Stimulated activated CD4-positive, alpha-beta T cell treated with anti-CD3 and anti-CD28 coated beads, Interleukin-12 subunit alpha, Interleukin-12 subunit beta, amount 100 ng/mL, for 48 hours (primary cell): Measurements from ENCODE around the gene KLHL6.
"Not testable (repeated sequence)": the region's sequence is repeated elsewhere in the genome, so short reads cannot be mapped to it uniquely, and the experiment has no call there.

Source experiments
- DNase-seq, 3 donors: peaks; one replicate each; pipeline ENCODE4 v3.0.0-alpha.2; 2020; ENCODE audit warnings: low read depth in 2 of 3, low spot score in 1 of 3

KLHL6 gene

DNA sequence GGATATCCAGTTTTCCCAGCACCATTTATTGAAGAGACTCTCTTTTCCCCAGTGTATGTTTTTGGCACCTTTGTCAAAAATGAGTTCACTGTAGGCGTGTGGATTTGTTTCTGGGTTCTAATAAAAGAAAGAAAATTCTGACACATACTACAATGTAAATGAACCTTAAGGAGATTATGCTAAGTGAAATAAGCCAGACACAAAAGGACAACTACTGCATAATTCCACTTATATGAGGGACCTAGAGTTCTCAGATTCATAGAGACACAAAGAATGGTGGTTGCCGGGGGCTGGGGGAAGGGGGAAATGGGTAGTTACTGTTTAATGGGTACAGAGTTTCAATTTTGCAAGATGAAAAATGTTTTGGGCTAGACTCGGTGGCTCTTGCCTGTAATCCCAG, 14.7 kb upstream of the KLHL6 start:
- DNase-seq, result not testable (repeated sequence)

- DNase-seq, result no peak
Measured at GRCh38 chr3:183566880-183567279, 11.4 kb upstream of the KLHL6 start.

- no peak for DNase-seq
Measured at GRCh38 chr3:183564046-183564445, 8.5 kb upstream of the KLHL6 start.

DNA sequence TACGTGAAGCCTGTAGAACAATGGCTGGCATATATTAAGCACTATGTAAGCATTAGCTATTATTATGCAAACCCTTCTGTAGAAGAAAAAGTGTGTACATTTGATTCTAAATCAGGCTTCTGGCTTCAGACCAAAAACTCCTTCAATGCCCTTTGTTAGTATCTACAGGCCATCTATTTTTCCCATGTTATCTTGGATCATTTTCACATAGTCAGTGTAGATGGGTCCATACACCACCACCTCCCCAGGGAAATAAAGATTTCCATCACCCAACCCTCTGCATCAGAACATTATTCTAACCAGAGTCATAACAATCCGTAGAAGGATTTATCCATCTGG, 8.0 kb upstream of the KLHL6 start:
- no peak for DNase-seq

- no peak for DNase-seq
Measured at GRCh38 chr3:183560607-183561006, 5.1 kb upstream of the KLHL6 start.

DNA sequence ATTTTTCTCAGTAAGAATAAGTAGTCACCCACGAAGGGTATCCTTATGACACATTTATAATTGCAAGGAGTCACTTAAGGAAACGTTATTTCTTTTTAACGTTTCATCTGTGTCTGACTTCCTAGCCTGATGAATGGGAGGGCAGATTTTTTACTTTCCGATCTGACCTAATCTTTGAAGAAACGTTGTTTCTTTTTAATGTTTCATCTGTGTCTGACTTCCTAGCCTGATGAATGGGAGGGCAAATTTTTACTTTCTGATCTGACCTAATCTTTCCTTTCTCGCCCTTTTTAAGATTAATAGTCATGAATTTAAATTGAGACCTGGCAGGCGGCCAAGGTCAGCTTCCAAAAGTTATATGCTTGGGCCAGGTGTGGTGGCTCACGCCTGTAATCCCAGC, 3.0 kb upstream of the KLHL6 start:
- DNase-seq, result no peak

DNA sequence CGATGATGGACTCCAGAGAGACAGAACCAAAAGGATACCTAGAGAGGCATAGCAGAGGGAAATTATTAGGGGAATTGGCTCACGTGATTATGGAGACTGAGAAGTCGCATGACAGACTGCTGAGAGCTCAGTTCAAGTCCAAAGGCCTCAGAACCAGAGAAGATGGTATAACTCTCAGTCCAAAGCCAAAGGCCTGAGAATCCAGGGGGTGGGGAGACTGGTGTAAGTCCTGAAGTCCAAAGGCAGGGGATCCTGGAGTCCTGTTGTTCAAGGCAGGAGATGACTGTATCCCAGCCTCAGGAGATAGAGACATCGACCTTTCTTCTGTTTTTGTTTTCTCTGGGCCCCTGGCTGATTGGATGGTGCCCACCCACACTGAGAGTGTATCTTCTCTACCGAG, 1.2 kb upstream of the KLHL6 start:
- DNase-seq, result no peak

GRCh38 chr3:183554377-183554776, 1.1 kb downstream of the KLHL6 start:
- peak in 1 of 3 donors; percentile 49 for DNase-seq

DNA sequence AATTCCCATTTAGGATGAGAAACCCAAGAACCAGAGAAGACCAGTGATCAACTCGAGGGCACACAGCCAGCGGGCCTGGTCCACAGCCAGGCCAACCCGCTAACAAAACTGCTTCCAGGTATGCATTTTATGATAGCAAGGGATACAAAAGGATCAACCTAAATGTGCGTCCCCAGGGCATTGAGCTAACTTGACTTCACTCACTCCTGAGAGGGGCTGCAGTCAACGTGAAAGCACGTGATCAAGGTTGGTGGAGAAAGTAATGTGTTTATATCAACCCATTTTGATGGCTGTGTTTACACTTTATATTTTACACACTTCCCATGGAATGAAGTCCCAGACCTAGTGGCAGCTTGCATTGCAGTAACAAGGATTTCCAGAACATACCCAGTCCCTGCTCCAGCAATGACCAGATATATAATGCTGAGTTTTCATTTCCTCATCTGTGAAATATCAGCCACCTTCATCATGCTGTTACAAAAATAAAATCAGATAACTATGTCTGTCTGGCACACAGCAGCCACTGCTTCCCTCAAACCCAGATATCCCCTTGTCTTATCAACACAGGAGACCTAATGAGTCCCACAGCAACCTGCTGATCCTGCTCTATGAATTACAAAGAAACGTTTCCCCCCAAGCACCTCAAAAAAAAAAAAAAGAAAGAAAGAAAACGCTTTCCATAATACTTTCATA, 2.0 kb downstream of the KLHL6 start:
- no peak for DNase-seq

- peak in 1 of 3 donors; percentile 31 for DNase-seq
Measured at GRCh38 chr3:183551930-183552329, 3.6 kb downstream of the KLHL6 start.

DNA sequence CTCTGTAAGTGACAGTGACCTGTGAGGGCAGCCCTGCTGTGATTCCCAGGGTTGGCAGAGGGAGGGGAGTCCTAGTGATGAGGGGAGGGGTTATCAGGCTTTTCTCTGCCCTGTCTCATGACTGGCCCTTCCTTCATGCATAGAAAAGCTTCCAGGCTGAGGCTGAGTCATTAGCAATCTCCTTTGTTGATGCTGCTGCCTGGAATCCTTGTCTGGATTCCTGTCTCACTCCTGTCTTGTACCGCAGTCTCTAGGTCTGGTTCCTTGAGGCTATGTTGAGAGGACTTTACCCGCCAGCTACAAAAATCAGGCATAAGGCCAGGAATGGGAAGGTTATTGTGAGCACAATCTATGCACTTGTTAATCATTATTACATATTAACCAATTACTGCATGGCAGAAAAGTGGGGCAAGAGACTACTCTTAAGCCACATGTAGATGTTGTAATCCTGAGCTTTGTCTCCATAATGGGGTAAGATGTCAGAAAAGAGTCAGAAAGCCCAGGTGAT, 7.2 kb downstream of the KLHL6 start:
- DNase-seq, result no peak

GRCh38 chr3:183546625-183547024, 8.9 kb downstream of the KLHL6 start:
- no peak for DNase-seq

- no peak for DNase-seq
Measured at GRCh38 chr3:183545708-183546107, 9.8 kb downstream of the KLHL6 start.

- no peak for DNase-seq
Measured at GRCh38 chr3:183542355-183542754, 13.2 kb downstream of the KLHL6 start.

DNA sequence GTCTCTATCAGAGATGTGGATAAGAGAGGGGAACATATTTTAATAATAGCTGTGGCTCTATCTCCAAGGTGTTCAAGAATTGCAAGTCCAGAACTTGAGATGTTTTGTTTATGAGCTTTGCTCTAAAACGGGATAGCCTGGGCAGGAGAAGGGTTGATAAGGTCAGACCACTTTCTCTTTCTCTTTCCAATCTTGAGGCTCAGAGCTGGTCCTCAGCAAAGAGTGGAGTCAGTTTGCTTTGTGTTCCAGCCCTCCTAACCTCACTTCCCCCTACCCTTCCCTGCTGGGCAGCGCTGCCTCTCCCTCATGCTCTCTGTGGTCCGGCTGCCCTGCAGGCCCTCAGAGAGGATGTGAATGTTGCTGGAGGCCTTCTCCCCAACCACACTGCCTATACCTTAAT, 13.8 kb downstream of the KLHL6 start:
- no peak for DNase-seq

DNA sequence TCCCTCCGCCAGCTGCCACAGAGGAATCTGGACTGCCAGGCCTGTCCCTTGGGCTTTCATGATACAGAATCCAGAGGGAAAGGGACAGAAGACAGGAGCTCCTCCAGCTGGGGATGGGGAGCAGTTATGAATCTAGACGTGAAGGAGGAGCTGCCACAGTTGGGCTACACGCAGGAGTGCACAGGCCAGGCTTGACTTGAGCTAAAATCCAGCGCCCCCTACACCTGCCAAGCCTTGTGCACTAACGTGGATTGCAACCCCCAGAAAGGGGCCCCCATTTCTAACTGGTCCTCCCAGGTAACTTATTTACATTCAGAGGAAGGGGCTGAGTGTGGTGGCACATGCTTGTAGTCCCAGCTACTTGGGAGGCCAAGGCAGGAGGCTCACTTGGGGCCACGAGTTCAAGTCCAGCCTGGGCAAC, 14.3 kb downstream of the KLHL6 start:
- DNase-seq, result no peak

GRCh38 chr3:183540501-183541234, 14.8 kb downstream of the KLHL6 start:
- DNase-seq, result no peak

GRCh38 chr3:183539811-183540210, 15.7 kb downstream of the KLHL6 start:
- DNase-seq, result no peak

DNA sequence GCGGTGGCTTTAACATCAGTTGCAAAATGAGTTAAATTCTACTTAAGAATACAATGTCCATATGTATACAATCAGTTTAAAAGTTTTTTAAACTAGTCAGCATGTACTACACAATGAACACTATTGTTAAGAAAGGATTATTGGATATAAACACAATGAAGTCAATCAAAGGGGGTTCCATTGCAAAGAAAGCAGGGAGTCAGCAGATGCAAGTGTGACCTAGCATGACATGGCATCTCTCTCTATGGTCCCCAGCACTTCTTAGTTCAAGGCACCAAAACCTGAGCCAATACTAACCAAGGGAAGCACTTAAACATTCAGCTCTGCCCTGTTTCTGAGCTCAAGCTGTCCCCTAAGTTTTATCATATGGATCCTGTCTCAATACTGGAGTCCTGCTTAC, 17.0 kb downstream of the KLHL6 start:
- no peak for DNase-seq

GRCh38 chr3:183537295-183537730, 18.2 kb downstream of the KLHL6 start:
- DNase-seq, result no peak

DNA sequence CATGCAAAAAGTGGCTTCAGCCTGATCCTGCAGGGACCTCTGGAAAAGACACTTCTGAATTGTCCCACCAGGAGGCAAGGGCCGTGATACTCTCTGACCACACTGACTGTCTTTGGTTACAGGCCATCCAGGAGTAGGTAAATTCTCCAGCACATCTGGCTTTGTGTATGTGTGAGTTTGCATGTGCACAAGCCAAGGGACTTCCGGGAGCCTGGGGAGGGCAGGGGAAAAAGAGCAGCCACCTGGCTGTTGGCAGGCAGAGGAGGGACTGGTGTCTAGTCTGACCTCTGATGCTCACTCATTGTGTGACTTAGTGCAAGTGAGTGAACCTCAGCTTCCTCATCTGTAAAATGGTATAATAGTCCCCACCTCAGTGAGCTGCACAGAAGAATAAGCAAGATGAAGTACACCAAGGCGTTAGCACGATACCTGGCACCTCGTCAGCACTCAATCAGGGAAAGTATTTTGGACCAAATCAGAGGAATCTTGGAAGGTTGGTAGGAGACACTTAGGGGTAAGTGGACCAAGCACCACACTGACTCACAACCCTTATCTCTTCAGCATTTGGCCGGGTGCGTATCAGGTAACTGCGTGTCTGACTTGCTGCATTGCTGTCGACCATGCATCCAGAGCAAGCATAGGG, 19.1 kb downstream of the KLHL6 start:
- DNase-seq, result no peak

GRCh38 chr3:183534249-183534648, 21.3 kb downstream of the KLHL6 start:
- no peak for DNase-seq
